DMS114 treated with DMSO at 0.1 percent for 48 hours (cell line): Measurements from ENCODE around the gene TBX3.

Experiments
- DNase-seq: peaks from one replicate; lab custom pipeline; 2025; ENCODE audit not compliant: unreplicated experiment; lab: John Stamatoyannopoulos, UW

TBX3 gene

GRCh38 chr12:114631242-114631641 lies 52.7 kb downstream of the TBX3 start:
- DNase-seq = no peak

- DNase-seq = no peak
Measured at GRCh38 chr12:114628199-114628598, 55.8 kb downstream of the TBX3 start.

GRCh38 chr12:114627393-114627792 lies 56.6 kb downstream of the TBX3 start:
- no peak for DNase-seq

- DNase-seq = peak; percentile 30
Measured at GRCh38 chr12:114625294-114625851, 58.6 kb downstream of the TBX3 start.

- DNase-seq = no peak
Measured at GRCh38 chr12:114623737-114624136, 60.2 kb downstream of the TBX3 start.
